Measurements from ENCODE around the gene CPNE9.

- TF ChIP-seq CTCF (IDR thresholded peaks at IDR 0.05; ENCODE audit: poor library complexity), result no peak
- TF ChIP-seq EZH2 (IDR thresholded peaks at IDR 0.05; ENCODE audit: borderline replicate concordance), result no peak
Measured at GRCh38 chr3:9676785-9677184, 26.8 kb upstream of the CPNE9 start.

All from hepatocyte (in vitro differentiated cells).